Sigmoid colon (tissue), 4 donors: ENCODE data around the gene ZNF627.

Experiments used
- CTCF ChIP-seq, 4 experiments: fragments of 450-650 bp in 3 of 4; fragments of 200-600 bp in 1 of 4; IDR thresholded peaks; one replicate each; pipeline ENCODE4 v1.5.1; 2016 to 2019; ENCODE audit warnings: antibody characterized with exemption in 4 of 4, mild to moderate bottlenecking in 3 of 4, moderate library complexity in 2 of 4
- EP300 ChIP-seq, 4 donors: sonication (generic); formaldehyde crosslinking; IDR thresholded peaks; one replicate each; pipeline ENCODE4 v1.6.1; 2017; ENCODE audit warnings: antibody characterized with exemption in 4 of 4
- POLR2A ChIP-seq, 2 donors: fragments of 450-650 bp; IDR thresholded peaks; one replicate each; pipeline ENCODE4 v1.6.1; 2016; ENCODE audit warnings: antibody characterized with exemption in 2 of 2, mild to moderate bottlenecking in 2 of 2, moderate library complexity in 2 of 2
- POLR2AphosphoS5 ChIP-seq, 4 donors: sonication (generic); formaldehyde crosslinking; IDR thresholded peaks; one replicate each; pipeline ENCODE4 v1.6.1; 2017; ENCODE audit warnings: antibody characterized with exemption in 4 of 4

DNA sequence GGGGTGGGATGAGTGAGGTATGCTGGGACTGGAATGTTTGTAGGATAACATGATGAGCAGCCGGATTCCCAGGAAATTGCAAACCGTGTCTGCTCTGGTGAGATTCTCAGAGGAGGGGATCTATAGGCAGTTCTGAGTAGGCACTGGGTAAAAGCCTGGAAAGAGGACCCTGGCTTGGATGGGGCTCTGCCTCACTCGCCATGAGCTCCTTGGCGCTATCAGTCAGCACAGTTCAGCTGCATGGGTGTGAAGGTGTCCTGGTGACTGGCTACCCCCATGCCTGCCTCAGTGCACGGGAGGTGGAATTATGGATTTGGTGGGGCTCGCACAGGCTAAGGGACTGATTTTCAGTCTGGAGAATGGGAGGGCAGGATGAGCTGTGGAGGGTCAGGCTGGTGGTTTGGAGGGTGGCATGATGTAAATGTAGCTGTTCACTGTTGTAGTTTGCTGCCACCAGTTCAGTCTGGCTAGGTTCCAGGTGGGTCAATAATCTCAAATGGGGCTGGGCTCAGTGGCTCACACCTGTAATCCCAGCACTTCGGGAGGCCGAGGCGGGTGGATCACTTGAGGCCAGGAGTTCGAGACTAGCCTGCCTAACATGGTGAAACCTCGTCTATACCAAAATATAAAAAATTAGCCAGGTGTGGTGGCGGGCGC lies 9.2 kb upstream of the ZNF627 start:
- TF ChIP-seq CTCF (IDR thresholded peaks at IDR 0.05) (peak in 2 of 4 experiments; percentile 7 to 9), POLR2A (IDR thresholded peaks at IDR 0.05) (no peak), EP300 (IDR thresholded peaks at IDR 0.05) (no peak), POLR2AphosphoS5 (IDR thresholded peaks at IDR 0.05) (no peak)
